ENCODE data around the gene COL4A6. TPM values are rescaled to one million over a fixed set of nuclear protein-coding genes. Genes with fewer than 3 reads are reported as not detected.
A peak's percentile ranks its signal among the peaks of the same experiment; 100 is the strongest.

COL4A6 gene
- total and polyA plus RNA-seq, 8 donors: 0.58 to 30.8 (median 9.0) TPM

GRCh38 chrX:108439426-108439942, 1.3 kb upstream of the COL4A6 start, which contains the start of gene COL4A5:
Gene COL4A5, plus strand, starts transcription at chrX:108439838. Its CDS starts 288 bp downstream, at chrX:108440126.
- Histone ChIP-seq H3K27ac (peak within 1 kb of the TSS; percentile 26 to 78 (median 71)), H3K4me3 (peak within 1 kb of the TSS; percentile 46 to 57 (median 56))
- DNase-seq: peak; percentile 49 to 88

GRCh38 chrX:108437349-108438109, 693 bp downstream of the COL4A6 start:
- no peaks in the 10 kb centered on the region for H3K36me3 ChIP-seq
- intact Hi-C loops (cut with DNase I; ENCODE audit: low total_unique reads): no loop called here
- H3K27me3 ChIP-seq: peaks cover 0 to 21% (median 0%) of the 10 kb centered on the region in 3 donors
- no peak overlapping the region for H3K27ac ChIP-seq
- no peaks in the 10 kb centered on the region for H3K9me3 ChIP-seq
- DNase-seq: peak in 1 of 2 donors; percentile 5
- peak overlapping the region; percentile 34 to 55 (median 41) for H3K4me3 ChIP-seq
- WGBS, 5 donors: 14 to 31% (median 28%) methylated on average over 14 to 20 of the region's 20 CpGs
- no peaks in the 10 kb centered on the region for H3K4me1 ChIP-seq
- TF ChIP-seq EP300 (IDR thresholded peaks at IDR 0.05) (no peak), POLR2AphosphoS5 (IDR thresholded peaks at IDR 0.05) (no peak), CTCF (IDR thresholded peaks at IDR 0.05) (no peak), POLR2A (IDR thresholded peaks at IDR 0.05) (no peak)

More at GRCh38 chrX:108439426-108439942, 1.3 kb upstream of the COL4A6 start, which contains the start of gene COL4A5:
- Histone ChIP-seq H3K27me3 (peaks cover 0 to 21% (median 0%) of the 10 kb centered on the region in 3 donors), H3K4me1 (no peaks in the 10 kb centered on the region), H3K9me3 (peaks cover 0 to 5% (median 0%) of the 10 kb centered on the region in 4 donors), H3K36me3 (no peaks in the 10 kb centered on the region)
- 0 to 25% (median 6%) methylated on average over 12 to 13 of the region's 13 CpGs for WGBS, 5 donors
- intact Hi-C loops (cut with DNase I; ENCODE audit: low total_unique reads): no loop called here
- no peak for TF ChIP-seq POLR2AphosphoS5 (IDR thresholded peaks at IDR 0.05)
- no peak for TF ChIP-seq EP300 (IDR thresholded peaks at IDR 0.05)
- no peak for TF ChIP-seq POLR2A (IDR thresholded peaks at IDR 0.05)
- no peak for TF ChIP-seq CTCF (IDR thresholded peaks at IDR 0.05)

DNA sequence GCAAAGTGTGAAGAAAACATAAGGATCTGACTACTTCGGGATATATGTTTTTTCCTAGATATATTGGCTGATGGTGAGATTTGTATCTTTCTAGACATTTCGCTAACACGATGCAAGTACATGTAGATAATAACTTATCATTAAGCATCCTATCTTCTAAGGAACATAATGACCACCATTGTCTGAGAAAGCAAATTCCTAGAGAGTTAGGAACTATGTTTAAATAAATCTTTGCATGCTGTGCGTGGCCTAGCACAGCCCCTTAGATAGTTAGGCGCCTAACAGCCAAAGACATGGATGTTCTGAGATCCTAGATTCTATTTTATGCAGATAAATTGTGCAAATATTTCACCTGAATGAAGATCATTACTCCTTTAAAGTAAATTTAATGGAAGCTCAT, 3.0 kb downstream of the COL4A6 start:
- Histone ChIP-seq H3K36me3 (no peaks in the 10 kb centered on the region), H3K27me3 (peaks cover 0 to 19% (median 0%) of the 10 kb centered on the region in 3 donors), H3K9me3 (no peaks in the 10 kb centered on the region), H3K27ac (no peak overlapping the region), H3K4me1 (no peaks in the 10 kb centered on the region), H3K4me3 (peak overlapping the region in 1 of 4 donors; percentile 55)
- TF ChIP-seq POLR2AphosphoS5 (IDR thresholded peaks at IDR 0.05) (no peak), CTCF (IDR thresholded peaks at IDR 0.05) (no peak), POLR2A (IDR thresholded peaks at IDR 0.05) (no peak), EP300 (IDR thresholded peaks at IDR 0.05) (no peak)
- no peak for DNase-seq
- intact Hi-C loops (cut with DNase I; ENCODE audit: low total_unique reads): no loop called here
- 73 to 89% (median 84%) methylated on average over 5 of the region's 5 CpGs for WGBS, 5 donors

DNA sequence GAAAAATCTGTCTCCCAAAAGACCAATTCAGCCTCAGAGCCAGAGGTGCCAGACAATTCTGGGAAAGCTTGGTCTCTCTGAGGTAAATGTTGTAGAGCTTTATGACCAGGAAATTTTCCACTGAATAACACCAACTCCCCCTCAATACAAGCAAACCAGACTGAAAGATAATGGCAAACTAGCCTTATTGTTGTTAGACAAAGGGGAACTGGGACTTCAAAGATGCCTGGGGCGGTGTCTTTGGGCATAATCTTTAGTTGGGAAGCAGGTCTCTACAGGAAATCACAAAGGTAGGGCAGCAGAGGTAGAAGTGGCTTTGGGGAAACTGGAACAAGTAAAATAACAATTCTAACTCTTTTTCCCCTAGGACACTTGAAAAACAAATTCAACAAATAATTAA, 12.0 kb downstream of the COL4A6 start:
- WGBS, 5 donors: 14 to 75% (median 53%) methylated on average over 1 of the region's 1 CpG
- no peaks in the 10 kb centered on the region for H3K9me3 ChIP-seq
- no peaks in the 10 kb centered on the region for H3K36me3 ChIP-seq
- H3K27me3 ChIP-seq: peaks cover 0 to 5% (median 0%) of the 10 kb centered on the region in 3 donors
- H3K4me1 ChIP-seq: no peaks in the 10 kb centered on the region
- no peak overlapping the region for H3K27ac ChIP-seq
- no peak for DNase-seq
- intact Hi-C loops (cut with DNase I; ENCODE audit: low total_unique reads): no loop called here
- TF ChIP-seq EP300 (IDR thresholded peaks at IDR 0.05): no peak
- TF ChIP-seq POLR2AphosphoS5 (IDR thresholded peaks at IDR 0.05): no peak
- no peak for TF ChIP-seq POLR2A (IDR thresholded peaks at IDR 0.05)
- no peak for TF ChIP-seq CTCF (IDR thresholded peaks at IDR 0.05)
- H3K4me3 ChIP-seq: no peak overlapping the region
